GM21825 (cell line): ENCODE data around the gene TSSK2.
A peak's percentile ranks its signal among the peaks of the same experiment; 100 is the strongest.

Experiments
- ATAC-seq: cut with Tn5 transposase; IDR thresholded peaks from one replicate; pipeline ENCODE4 v1.9.1; 2021; ENCODE audit warnings: mild to moderate bottlenecking, moderate library complexity; ENCODE audit not compliant: unreplicated experiment

Gene TSSK2

DNA sequence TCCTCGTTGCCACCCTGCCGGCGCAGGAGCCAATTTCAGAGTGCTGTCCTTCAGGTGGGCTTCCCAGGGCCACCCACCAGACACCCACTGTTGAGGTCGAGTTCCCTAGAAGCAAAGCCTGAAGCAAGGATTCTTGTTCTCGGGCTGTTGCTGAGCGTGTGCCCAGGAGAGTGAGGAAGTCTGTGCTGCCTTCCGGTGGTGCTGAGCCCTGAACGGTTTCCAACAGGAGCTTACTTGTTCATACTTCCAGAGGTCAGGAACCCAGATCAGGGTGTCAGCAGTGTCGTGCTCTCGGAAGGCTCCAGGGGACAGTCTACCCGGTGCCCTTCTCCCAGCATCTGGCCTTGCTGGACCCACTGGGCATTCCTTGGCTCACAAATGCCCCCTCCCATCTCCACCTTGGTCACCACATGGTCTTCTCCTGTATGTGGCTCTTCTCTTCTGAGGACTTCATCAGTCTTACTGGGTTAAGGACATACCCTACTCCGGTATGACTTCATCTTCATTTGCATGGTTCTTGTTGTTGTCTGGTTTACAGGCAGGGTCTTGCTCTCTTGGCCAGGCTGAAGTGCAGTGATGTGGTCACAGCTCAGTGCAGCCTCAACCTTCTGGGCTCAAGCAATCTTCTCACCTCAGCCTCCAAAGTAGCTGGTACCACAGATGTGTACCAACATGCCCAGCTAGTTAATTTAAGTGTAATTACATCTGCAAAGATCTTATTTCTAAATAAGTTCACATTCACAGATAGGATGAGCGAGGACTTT is 36.2 kb downstream of the TSSK2 start:
- no peak for ATAC-seq

DNA sequence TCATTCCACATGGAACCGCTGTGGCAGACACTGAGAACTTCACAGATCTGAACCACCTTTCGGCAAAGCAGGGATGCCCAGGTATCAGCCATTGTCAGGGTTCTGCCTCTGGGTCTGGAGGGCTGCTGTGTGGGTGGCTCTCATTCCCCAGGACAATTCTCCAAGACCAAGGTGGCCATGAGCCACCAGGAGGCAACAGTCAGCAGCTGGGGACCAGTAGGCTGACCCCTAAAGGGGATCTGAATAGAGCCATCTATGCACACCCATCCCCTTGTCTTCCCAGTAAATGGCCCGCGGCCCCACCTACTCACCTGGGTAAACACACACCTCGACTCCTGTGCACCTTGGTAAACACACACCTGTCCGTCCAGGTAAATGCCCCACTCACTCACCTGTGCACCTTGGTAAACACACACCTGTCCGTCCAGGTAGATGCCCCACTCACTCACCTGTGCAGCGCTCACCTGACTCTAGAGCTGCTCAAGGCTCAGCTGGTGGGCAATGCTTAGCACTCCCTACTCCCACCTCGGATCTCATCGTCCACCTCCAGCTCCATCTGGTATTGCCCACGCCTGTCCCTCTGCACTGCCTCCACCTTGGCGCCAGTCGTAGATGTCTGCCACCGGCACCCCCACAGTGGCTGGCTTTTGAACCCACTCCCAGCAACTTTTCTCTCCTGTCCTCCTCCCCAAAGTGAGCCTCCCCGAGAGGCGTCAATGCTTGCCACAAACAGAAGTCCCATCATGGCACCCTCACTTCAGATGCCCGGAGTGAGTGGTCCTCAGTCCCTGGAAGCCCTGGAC is 37.2 kb downstream of the TSSK2 start:
- ATAC-seq, result no peak

- no peak for ATAC-seq
Measured at GRCh38 chr22:19169002-19169946, 38.2 kb downstream of the TSSK2 start.

DNA sequence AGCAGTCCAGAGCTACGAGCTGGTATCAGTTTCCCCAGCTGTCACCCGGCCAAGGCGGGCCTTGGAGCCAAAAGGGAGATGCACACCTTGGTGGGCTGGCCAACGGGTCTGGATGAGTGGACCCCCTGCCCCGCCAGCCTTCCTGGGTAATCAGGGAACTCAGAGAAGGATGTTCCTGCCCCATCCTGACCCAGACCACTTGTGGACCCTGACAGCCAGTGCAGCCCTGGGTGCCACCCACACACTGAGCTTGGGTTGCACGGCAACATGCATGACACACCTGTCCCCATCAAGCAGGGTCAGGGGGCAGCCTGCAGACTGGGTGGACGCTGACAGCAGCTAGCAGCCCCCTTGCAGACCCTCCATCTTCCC is 38.8 kb downstream of the TSSK2 start:
- no peak for ATAC-seq

GRCh38 chr22:19172213-19173046 is 41.3 kb downstream of the TSSK2 start:
- ATAC-seq, result no peak

DNA sequence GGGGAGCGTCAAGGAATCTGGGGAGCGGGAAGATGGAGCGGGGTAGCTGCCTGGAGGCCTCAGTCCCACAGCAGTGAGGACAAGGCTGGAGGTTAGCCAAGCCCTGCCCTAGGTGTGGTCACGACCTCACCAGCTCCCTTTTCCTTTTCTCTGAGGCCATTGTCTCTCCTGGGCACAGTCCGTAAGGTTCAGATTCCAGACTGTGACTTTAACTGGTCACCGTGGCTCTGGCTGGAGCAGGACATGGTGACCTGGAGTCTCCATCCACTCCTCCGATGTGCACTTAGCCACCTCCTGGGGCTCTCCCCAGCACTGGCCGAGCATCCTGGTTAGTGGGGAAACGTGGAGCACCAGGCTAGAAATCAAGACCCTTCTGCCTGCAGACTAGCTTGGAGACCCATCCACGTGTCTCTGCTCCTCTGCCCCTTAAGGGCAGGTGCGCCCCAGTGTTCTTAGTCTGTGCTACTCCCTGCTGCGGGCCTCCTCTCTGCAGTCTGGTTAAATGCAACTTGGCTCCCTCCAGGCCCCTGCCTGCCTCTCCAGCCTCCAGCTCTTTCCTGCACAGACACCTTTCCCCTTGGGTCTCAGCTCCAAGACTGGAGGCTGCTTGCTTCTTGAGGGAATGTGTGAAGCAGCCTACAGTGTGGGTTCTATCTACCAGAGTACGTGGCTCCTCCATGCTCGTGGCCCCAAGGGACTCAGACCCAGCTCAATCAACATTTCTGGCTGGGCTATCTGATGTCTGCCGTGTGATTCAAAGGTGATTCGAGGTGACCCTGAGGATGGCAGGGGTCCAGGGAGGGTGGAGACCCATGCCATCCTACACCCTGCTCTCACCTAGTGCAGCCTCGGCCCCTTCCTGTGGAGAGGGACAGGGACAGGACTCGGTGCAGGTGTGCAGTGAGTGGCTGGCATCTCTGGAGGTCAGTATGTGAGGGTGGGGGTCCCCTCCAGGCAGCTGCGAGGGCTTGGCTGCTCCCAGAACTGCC is 42.2 kb downstream of the TSSK2 start:
- no peak for ATAC-seq

GRCh38 chr22:19174106-19175025 is 43.3 kb downstream of the TSSK2 start:
- ATAC-seq, result no peak

DNA sequence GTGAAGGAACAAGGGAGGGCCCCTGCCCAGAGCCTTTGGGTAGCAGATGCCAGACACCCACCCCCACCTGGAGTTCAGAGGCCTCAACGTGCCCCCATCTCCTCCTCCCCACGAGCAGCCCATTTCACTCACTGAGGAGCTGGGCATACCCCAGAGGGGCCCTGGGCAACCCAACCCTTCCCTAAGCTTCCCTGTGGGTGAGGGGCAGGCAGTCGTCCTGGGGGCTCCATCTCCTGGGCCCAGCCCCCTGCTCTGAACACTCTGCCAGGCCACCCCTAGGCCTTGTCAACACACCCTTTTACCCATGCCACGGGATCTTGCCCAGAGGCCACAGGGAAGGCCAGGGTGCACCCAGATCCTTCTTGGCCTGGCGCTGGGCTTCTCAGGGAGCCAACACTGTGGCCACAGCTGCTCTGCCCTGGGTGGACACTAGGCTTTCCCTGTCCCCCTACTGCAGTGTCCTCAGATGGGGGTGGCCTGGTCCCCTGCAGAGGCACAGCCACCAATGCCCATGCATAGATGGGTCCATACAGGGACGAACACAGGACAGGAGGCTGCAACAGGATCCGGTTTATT is 44.0 kb downstream of the TSSK2 start:
- ATAC-seq, result no peak

DNA sequence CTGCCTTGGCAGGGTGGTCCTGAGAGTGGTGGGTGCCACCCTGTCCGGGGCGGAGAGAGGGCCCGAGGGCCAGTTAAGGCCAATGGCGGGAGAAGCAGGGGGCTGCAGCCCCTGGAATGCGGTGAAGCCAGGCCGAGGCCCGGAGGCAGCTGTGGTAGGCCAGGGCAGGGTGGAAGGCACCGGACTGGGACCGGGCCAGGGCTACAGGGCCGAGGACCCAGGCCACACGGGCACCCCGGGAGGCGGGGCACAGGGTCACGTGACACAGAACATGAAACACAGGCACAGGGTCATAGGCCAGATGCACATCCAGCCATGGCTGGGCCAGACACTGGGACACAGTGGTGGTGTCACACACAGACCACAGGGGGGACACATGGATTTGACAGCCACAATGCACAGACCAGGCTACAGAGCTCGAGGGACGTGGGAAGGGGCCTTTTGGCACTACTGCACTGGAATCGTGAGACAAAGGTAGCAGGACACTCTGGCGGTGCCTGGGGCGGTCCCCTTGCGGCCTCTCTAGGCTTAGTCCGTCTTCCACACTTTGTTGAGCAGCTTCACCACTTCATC is 44.6 kb downstream of the TSSK2 start:
- no peak for ATAC-seq

- no peak for ATAC-seq
Measured at GRCh38 chr22:19176175-19176643, 45.1 kb downstream of the TSSK2 start.

GRCh38 chr22:19176732-19177131 is 45.6 kb downstream of the TSSK2 start:
- ATAC-seq, result no peak

DNA sequence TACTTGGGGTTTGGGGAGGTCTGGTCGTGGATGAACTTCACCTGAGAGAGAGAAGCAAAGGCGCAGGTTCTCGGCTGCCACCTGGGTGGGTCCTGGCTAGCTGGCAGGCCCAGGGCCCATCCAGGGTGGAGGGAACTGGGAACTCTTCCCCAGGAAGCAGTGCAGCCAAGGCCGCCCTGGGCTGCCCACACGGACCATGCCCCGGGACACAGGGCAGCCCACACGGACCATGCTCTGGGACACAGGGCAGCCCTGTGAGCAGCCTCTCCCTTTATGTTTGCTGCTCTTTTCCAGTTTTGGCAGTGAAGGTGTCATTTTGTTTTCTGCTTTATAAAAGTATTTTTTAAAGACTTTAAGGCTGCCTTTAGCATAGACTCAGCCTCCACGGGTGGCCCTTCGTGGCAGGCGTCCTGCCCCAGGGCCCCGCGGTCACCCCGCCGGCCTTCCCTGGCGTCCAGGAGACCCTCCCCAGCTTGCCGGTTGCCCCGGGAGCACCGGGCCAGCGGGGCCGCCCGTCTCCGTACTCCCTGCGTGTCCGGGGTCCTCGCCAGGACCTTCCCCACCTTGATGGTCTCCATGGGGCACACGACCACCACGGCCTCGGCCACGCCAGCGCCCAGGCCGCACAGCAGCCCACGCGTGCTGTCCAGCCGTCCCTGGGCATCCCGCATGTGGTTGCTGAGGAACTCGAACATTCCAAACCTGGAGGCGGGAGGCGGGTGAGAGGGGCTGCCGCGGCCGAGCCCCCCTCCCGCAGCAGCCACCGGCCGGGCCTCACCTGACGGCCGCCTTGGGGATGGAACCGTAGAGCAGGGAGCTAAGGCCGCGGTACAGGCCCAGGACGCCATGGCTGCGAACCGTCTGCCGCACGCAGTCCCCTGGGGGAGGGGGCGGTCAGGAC is 46.3 kb downstream of the TSSK2 start:
- ATAC-seq, result no peak

GRCh38 chr22:19178065-19178656 is 47.1 kb downstream of the TSSK2 start:
- peak; percentile 16 for ATAC-seq

- ATAC-seq, result peak; percentile 48
Measured at GRCh38 chr22:19178657-19179496, 47.8 kb downstream of the TSSK2 start, which contains the start of gene SLC25A1. SLC25A1 (minus strand) TSS chr22:19178736; CDS start chr22:19178673, 63 bp downstream.
